H1 (cell line): ENCODE data around the gene SLC16A8. TPM values are rescaled to one million over a fixed set of nuclear protein-coding genes. Genes with fewer than 3 reads are reported as not detected.

ENCODE experiments used
- CBX8 ChIP-seq: fragments of 300-800, 300-1000 bp; sonication (generic); IDR thresholded peaks from 2 replicates; pipeline ENCODE4 v1.7.1; 2016; ENCODE audit warnings: low read depth, low read length, borderline replicate concordance
- KDM5A ChIP-seq: fragments of 200-600 bp; IDR thresholded peaks from 2 replicates; pipeline ENCODE4 v1.7.1; 2012; ENCODE audit warnings: mild to moderate bottlenecking, low read length, inconsistent platforms, mixed read lengths
- SRF ChIP-seq: IDR thresholded peaks from 2 replicates; pipeline ENCODE4 v1.6.1; 2011; ENCODE audit warnings: mild to moderate bottlenecking, low read depth, low read length, moderate library complexity
- polyA plus RNA-seq, 7 experiments: library from polyadenylated mRNA; depleted of rRNA in 3 of 7; stranded (reverse) in 5 of 7; unstranded in 2 of 7; fragments of >200 nt in 5 of 7; fragments of 200-250 nt in 2 of 7; gene quantifications; 1 replicate in 5 of 7; 2 replicates in 1 of 7; 4 replicates in 1 of 7; pipeline versions ENCODE4 v1.2.1 to v1.2.3, GENCODE V29; 2011 to 2013; ENCODE audit warnings: missing spikeins in 2 of 7, mixed read lengths in 2 of 7
- total RNA-seq: library from RNA; stranded (reverse); fragmentation: NEBNext Ultra II Directional; extraction: Animal tissue kit (Norgen Biotek cat#: 25700); gene quantifications from 2 replicates; pipeline ENCODE4 v1.2.1, GENCODE V29; 2021

SLC16A8 gene
- total and polyA plus RNA-seq, 2 of the 8 experiments (the other 6 are each of a cell fraction or from before 2014, with no cell fraction given): 0.70 TPM; not detected in 1

GRCh38 chr22:38036392-38037062 is 47.5 kb downstream of the SLC16A8 start (continued):
- TF ChIP-seq CBX8 (no peak), KDM5A (no peak), SRF (no peak)
